ENCODE data around the gene ARHGDIB.

Gene ARHGDIB

GRCh38 chr12:14956024-14956891 lies 5.1 kb downstream of the ARHGDIB start:
- peak; percentile 39 to 76 (median 64) for DNase-seq

DNA sequence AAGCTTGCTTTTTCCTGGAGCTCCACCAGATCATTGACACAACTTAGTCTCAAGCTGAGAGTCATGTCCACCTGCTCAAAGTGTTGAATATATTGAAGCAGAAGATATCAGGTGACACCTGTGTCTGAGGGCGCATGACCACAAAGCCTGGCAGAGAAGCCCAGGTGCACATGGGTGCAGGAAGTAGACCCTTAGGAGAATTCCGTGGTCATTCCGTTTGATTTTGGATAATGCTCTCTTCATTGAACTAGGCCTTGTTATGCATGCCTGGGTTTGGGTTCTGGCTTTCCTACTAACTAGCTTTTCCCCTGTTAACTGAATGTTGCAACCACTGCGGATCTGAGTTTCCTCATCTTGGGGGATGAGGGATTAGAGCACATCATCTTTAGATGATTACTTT lies 7.1 kb downstream of the ARHGDIB start:
- peak in 1 of 3 donors; percentile 31 for DNase-seq

DNA sequence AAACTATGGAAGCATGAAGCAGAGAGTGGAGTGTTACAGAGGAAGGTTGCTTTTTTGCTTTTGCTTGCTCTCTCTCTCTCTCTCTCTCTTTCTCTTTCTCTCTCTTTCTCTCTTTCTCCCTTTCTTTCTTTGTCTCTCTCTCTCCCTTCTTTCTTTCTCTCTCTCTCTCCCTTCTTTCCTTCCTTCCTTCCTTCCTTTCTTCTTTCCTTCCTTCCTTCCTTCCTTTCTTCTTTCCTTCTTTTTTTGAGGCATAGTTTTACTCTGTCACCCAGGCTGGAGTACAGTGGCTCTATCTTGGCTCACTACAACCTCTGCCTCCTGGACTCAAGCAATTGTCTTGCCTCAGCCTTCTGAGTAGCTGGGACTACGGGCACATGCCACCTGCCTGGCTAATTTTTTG lies 7.6 kb downstream of the ARHGDIB start:
- DNase-seq: no peak

- peak; percentile 66 to 80 (median 70) for DNase-seq
Observed at GRCh38 chr12:14952299-14952921, 9.0 kb downstream of the ARHGDIB start.

DNA sequence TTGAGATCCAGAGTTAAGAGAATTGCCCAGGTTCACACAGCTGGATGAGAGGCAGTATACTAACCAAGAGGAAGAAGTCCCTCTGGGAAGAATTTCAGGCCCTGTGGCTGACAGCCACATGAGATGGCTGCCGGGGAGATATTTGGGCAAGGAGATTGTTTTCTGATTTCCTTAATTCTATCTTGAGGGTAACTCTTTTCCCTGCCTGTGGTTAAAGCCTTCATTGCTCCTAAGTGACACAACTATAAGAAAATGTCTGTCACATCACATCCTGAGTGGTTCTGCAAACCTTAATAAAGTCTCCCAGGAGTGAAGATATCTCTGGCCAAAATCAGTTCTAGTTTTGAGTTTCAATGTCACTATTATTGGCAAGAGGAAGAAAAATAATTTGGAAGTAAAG lies 9.6 kb downstream of the ARHGDIB start:
- no peak for DNase-seq

GRCh38 chr12:14950982-14951746 lies 10.2 kb downstream of the ARHGDIB start:
- DNase-seq: no peak

- DNase-seq: peak; percentile 43 to 53 (median 46)
Observed at GRCh38 chr12:14950421-14950820, 11.0 kb downstream of the ARHGDIB start.

DNA sequence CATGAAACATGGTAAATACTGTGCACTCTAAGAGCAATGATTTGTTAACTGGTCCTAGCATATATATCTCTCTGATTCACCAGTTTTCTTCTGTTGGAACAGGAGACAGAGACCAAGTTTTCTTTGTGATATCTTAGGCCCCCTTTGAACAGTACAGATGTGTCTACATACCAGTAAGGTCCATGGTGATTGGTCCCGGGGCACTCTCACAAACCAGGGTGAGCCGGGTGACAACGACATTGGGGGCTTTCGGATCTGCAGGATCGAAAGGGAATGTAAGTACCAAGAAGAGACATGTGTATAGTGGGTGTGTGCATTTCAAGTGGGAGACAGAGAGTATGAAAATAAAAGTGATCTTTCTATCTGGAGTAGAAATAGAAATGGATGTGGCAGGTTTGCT lies 11.8 kb downstream of the ARHGDIB start:
- DNase-seq: no peak

GRCh38 chr12:14948672-14949071 lies 12.7 kb downstream of the ARHGDIB start:
- peak; percentile 70 to 83 (median 83) for DNase-seq

DNA sequence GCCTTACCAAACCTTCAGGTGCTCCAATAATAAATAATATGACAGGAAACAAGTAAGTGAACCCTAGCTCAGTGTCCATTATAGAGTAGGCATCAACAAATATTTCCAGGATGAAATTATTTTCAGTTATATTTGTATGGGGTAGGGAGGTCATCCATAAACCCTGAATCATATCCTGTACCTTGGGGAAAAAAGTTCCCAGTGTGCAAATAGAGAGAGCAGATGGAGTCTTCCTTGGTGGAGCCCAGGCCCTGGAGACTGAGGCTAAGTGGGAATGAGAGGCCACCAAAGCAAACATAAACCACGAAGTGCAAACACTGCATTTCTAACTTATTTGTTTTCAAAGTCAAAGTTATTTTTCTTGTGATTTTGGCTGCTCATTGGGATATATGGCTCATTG lies 14.5 kb downstream of the ARHGDIB start:
- no peak for DNase-seq

- no peak for DNase-seq
Observed at GRCh38 chr12:14946162-14946561, 15.2 kb downstream of the ARHGDIB start.

- no peak for DNase-seq
Observed at GRCh38 chr12:14942196-14942931, 19.0 kb downstream of the ARHGDIB start.

- DNase-seq: no peak
Observed at GRCh38 chr12:14941369-14941768, 20.0 kb downstream of the ARHGDIB start.

DNA sequence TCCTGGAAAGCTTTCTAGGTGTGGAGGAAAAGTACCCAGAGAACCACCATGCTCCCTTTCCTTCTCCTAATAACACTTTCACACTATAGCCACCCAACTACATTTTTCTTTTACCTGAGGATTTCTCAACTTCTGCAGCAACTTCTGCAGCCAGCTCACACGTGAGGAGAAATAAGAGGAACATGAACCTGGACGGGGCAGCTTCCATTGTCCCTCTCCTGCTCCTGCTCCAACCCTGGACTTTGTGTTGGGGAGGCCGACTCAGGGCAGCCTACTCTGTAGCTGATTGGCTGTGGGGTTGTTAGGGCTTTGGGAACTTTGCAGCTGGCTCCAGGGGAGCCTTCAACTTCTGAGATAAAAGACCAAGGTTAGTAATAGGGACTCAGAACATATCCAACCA lies 23.1 kb downstream of the ARHGDIB start, which contains the start of gene ERP27:
Gene ERP27 (minus strand): TSS at position 237 of the 400 bp plus-strand sequence. CDS start 29 bp downstream, at position 208.
- no peak for DNase-seq

DNA sequence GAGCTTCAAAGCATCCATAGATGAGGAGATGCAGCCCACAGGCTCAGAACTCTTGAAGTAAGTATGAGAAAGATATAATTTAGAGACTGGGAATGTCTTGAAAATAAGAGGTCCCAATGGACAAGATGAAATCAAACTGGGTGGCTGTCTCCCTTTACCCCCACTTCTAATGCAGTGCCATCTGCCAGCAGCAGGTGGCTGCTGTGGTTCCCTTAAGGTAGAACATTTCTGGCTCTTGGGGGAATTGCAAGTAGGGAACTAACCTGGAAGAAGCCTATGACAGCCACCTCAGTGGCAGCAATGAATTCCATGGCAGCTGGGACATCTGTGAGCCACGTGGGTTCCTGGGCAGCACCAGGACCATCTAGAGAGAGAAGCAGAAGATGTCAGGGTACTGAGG lies 23.7 kb downstream of the ARHGDIB start:
- peak in 1 of 3 donors; percentile 22 for DNase-seq

GRCh38 chr12:14937014-14937413 lies 24.4 kb downstream of the ARHGDIB start:
- no peak for DNase-seq

DNA sequence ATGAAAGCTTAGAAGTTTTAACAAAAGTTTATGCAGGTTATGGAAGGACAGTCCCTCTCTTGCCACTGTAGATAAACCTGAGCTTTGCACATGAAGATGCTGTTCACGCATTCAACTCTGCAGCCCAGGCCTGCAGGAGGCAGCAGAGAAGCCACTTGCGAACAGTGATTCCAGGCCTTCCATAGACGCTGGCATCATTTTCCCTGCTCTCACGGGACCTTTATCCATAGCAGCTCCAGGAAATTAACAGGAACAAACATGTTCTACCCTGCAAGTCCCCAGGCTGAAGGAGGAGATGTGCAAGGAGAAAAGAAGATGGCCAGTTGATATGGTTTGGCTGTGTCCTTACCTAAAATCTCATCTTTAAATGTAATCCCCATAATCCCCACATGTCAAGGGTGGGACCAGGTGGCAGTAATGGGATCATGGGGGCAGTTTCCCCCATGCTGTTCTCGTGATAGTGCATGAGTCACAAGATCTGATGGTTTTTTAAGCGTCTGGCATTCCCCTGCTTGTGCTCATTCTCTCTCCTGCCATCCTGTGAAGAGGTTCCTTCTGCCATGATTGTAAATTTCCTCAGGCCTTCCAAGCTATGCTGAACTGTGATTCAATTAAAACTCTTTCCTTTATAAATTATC lies 25.1 kb downstream of the ARHGDIB start:
- peak in 2 of 3 donors; percentile 29 to 44 for DNase-seq

DNA sequence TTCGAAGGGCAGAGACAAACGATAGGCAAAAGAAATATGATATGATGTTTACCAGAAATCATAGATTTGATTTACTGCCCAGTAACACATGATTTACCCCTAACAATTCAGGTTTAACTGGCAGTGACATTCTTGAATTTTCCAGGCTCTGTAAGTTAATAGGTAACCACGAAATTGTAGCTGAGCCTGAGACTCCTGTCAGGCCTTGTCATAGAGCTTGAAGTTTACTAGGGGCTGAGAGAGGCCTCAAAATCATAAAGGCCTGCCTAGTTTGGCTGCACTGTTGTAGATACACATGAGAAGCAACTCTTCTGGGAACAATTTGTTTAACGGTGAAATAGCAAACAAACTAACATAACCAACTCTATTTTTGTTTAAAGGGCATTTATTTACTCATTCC lies 26.4 kb downstream of the ARHGDIB start:
- no peak for DNase-seq

DNA sequence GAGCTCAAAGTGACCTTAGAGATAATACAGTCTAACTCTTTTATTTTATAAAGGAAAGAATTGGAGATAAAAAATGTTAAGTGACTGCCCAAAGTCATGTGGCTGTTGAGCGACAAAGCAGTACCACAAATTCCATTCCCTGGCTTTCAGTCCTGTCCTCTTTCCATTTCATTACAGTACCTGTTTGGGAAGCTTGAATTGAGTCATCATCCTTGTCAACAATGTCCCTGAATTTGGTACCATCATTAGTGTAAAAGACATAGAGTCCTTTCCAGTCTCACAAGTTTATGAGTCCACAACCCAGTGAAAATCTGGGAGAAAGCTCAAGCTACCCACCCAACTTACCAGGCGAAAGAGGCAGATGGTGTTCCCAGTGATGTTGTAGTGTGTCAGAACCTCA lies 26.9 kb downstream of the ARHGDIB start:
- DNase-seq: no peak

- no peak for DNase-seq
Observed at GRCh38 chr12:14931791-14932560, 29.4 kb downstream of the ARHGDIB start.

DNA sequence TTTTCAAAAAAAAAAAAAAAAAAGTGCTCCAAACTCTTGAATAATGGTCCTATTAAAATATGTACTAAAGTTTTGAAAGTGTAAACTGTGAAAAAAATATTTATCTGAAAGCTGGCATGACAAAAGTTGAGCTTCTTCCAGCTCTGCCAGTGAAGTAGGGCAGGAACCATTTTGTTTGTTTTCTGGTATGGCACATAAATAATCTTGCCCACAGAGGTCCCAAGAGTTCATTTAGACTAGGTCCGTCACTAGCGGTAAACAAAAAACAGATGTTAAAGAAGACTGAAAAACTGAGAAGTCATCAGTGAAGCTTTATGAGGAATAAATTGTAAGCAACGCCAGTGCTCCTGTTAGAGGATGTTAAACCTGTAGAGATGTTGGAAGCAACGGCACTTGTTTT lies 30.0 kb downstream of the ARHGDIB start:
- DNase-seq: no peak
